Measurements from ENCODE around the gene LTC4S. TPM values are rescaled to one million over a fixed set of nuclear protein-coding genes. Genes with fewer than 3 reads are reported as not detected.

The LTC4S gene
- total and polyA plus RNA-seq, 4 donors, result 1.3 to 3.3 (median 2.1) TPM

DNA sequence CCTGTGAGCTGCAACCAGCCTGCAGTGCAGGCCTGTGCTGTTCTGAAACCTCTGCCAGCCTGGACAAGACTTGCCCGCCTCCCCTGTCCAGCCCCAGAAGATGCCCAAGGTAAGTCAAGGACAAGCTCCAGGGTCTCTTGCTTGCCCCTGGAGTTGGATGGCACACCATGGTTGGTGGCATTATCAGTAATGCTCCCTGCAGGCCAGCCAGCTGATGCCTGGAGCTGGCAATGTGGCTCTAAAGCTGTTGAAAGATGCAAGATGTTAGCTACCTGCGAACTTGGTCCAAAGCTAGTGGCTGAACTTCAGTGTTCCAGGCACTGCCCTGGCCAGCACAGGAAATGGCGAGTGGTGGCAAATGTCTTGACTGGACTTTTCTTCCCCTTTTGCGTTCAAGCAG is 14.0 kb upstream of the LTC4S start:
- TF ChIP-seq RAD21 (IDR thresholded peaks at IDR 0.05) (no peak), HNF4G (IDR thresholded peaks at IDR 0.05) (no peak), SP1 (IDR thresholded peaks at IDR 0.05) (no peak), YY1 (IDR thresholded peaks at IDR 0.05) (no peak), JUND (IDR thresholded peaks at IDR 0.05) (no peak)
- no peak for DNase-seq (ENCODE audit: low spot score)
- H3K4me1 ChIP-seq (ENCODE audit: control insufficient read depth in 4 of 4, insufficient read depth in 4 of 4, low read length in 3 of 4), result no peaks in the 10 kb centered on the region
- peaks cover 0 to 28% (median 14%) of the 10 kb centered on the region in 4 donors for H3K36me3 ChIP-seq (ENCODE audit: control insufficient read depth in 4 of 4, insufficient read depth in 3 of 4, low read depth in 1 of 4, low read length in 3 of 4)
- no peaks in the 10 kb centered on the region for H3K27me3 ChIP-seq (ENCODE audit: control insufficient read depth in 4 of 4, insufficient read depth in 4 of 4, low read length in 3 of 4)
- H3K9me3 ChIP-seq (ENCODE audit: control insufficient read depth in 4 of 4, low read length in 3 of 4), result no peaks in the 10 kb centered on the region
- H3K9ac ChIP-seq (ENCODE audit: low read depth in 1 of 2, low read length in 2 of 2), result no peak overlapping the region
- H3K27ac ChIP-seq (ENCODE audit: low read depth in 1 of 2, low read length in 2 of 2), result no peak overlapping the region
- no peak overlapping the region for H3K4me3 ChIP-seq (ENCODE audit: low read depth in 1 of 3, low read length in 3 of 3)
- WGBS, result 82% methylated on average over 4 of the region's 4 CpGs

GRCh38 chr5:179780362-179780761 is 13.4 kb upstream of the LTC4S start:
- WGBS, result 87% methylated on average over 7 of the region's 7 CpGs
- H3K36me3 ChIP-seq (ENCODE audit: control insufficient read depth in 4 of 4, insufficient read depth in 3 of 4, low read depth in 1 of 4, low read length in 3 of 4), result peaks cover 0 to 25% (median 12%) of the 10 kb centered on the region in 4 donors
- H3K27ac ChIP-seq (ENCODE audit: low read depth in 1 of 2, low read length in 2 of 2), result no peak overlapping the region
- no peak for DNase-seq (ENCODE audit: low spot score)
- no peaks in the 10 kb centered on the region for H3K27me3 ChIP-seq (ENCODE audit: control insufficient read depth in 4 of 4, insufficient read depth in 4 of 4, low read length in 3 of 4)
- H3K9me3 ChIP-seq (ENCODE audit: control insufficient read depth in 4 of 4, low read length in 3 of 4), result no peaks in the 10 kb centered on the region
- no peak overlapping the region for H3K9ac ChIP-seq (ENCODE audit: low read depth in 1 of 2, low read length in 2 of 2)
- TF ChIP-seq ZBTB33 (IDR thresholded peaks at IDR 0.05), result no peak
- TF ChIP-seq CTCF (IDR thresholded peaks at IDR 0.05; ENCODE audit: low read depth, low read length, missing input control), result no peak
- TF ChIP-seq RXRA (IDR thresholded peaks at IDR 0.05), result no peak
- no peak for TF ChIP-seq RAD21 (IDR thresholded peaks at IDR 0.05)
- no peak for TF ChIP-seq GABPA (IDR thresholded peaks at IDR 0.05 in 1 of 2, conservative IDR thresholded peaks at IDR 0.05 in 1 of 2)
- TF ChIP-seq HNF4A (conservative IDR thresholded peaks at IDR 0.05), result no peak
- TF ChIP-seq MAX (IDR thresholded peaks at IDR 0.05), result no peak
- TF ChIP-seq TAF1 (conservative IDR thresholded peaks at IDR 0.05), result no peak
- no peak for TF ChIP-seq NR2F2 (IDR thresholded peaks at IDR 0.05)
- TF ChIP-seq HNF4G (IDR thresholded peaks at IDR 0.05), result no peak
- no peak for TF ChIP-seq YY1 (IDR thresholded peaks at IDR 0.05)
- TF ChIP-seq EGR1 (IDR thresholded peaks at IDR 0.05; ENCODE audit: low read depth in 2 of 2), result no peak
- TF ChIP-seq FOXA1 (IDR thresholded peaks at IDR 0.05), result no peak
- no peak for TF ChIP-seq ATF3 (IDR thresholded peaks at IDR 0.05)
- no peak overlapping the region for H3K4me3 ChIP-seq (ENCODE audit: low read depth in 1 of 3, low read length in 3 of 3)
- no peaks in the 10 kb centered on the region for H3K4me1 ChIP-seq (ENCODE audit: control insufficient read depth in 4 of 4, insufficient read depth in 4 of 4, low read length in 3 of 4)

DNA sequence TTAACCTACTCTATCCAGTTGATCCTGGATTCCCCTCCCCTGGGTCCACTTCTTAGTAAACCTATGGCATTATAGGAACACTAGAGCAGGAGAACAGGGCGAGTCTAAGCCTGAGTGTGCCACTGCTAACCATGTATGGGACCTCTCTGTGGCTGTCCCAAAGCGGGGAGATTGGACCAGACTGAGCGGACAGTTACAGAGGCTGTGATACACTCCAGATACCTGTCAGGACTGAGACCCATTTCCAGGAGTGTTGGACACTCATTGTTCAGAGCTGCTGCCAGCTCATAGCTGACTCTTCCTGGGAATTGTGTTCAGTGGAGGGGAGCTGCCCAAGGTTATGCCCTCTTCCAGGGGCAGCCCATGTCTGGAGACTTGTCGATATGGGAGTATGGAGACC is 11.9 kb upstream of the LTC4S start:
- H3K9me3 ChIP-seq (ENCODE audit: control insufficient read depth in 4 of 4, low read length in 3 of 4), result no peaks in the 10 kb centered on the region
- H3K4me1 ChIP-seq (ENCODE audit: control insufficient read depth in 4 of 4, insufficient read depth in 4 of 4, low read length in 3 of 4), result no peaks in the 10 kb centered on the region
- no peak overlapping the region for H3K4me3 ChIP-seq (ENCODE audit: low read depth in 1 of 3, low read length in 3 of 3)
- no peak overlapping the region for H3K27ac ChIP-seq (ENCODE audit: low read depth in 1 of 2, low read length in 2 of 2)
- no peak overlapping the region for H3K9ac ChIP-seq (ENCODE audit: low read depth in 1 of 2, low read length in 2 of 2)
- H3K36me3 ChIP-seq (ENCODE audit: control insufficient read depth in 4 of 4, insufficient read depth in 3 of 4, low read depth in 1 of 4, low read length in 3 of 4), result peaks cover 0 to 17% (median 3%) of the 10 kb centered on the region in 4 donors
- DNase-seq (ENCODE audit: low spot score), result no peak
- H3K27me3 ChIP-seq (ENCODE audit: control insufficient read depth in 4 of 4, insufficient read depth in 4 of 4, low read length in 3 of 4), result no peaks in the 10 kb centered on the region
- 97% methylated on average over 4 of the region's 4 CpGs for WGBS
- TF ChIP-seq FOXA2 (IDR thresholded peaks at IDR 0.05) (no peak), YY1 (IDR thresholded peaks at IDR 0.05) (no peak), ATF3 (IDR thresholded peaks at IDR 0.05) (no peak), FOXA1 (IDR thresholded peaks at IDR 0.05) (no peak), JUND (IDR thresholded peaks at IDR 0.05) (no peak), GABPA (IDR thresholded peaks at IDR 0.05 in 1 of 2, conservative IDR thresholded peaks at IDR 0.05 in 1 of 2) (no peak), TAF1 (conservative IDR thresholded peaks at IDR 0.05) (no peak), NR2F2 (IDR thresholded peaks at IDR 0.05) (no peak), REST (IDR thresholded peaks at IDR 0.05) (no peak), SP1 (IDR thresholded peaks at IDR 0.05) (no peak), ZBTB33 (IDR thresholded peaks at IDR 0.05) (no peak), RXRA (IDR thresholded peaks at IDR 0.05) (no peak)
